SK-N-SH (cell line): ENCODE results near the gene MAN1A1. TPM values are rescaled to one million over a fixed set of nuclear protein-coding genes. Genes with fewer than 3 reads are reported as not detected.

Source experiments
- CTCF ChIA-PET: fragments of 300-600, 350-600 bp; formaldehyde crosslinking; extraction: SDS; loops from one replicate; lab custom pipeline; 2021; lab: Yijun Ruan, JAX
- POLR2A ChIA-PET: fragments of 350-600 bp; sonication (Branson Sonifier 250); formaldehyde crosslinking; extraction: SDS; loops from one replicate; lab custom pipeline; 2020; ENCODE audit warnings: antibody characterized with exemption, inconsistent platforms; lab: Yijun Ruan, JAX
- DNase-seq: peaks from one replicate; pipeline ENCODE4 v3.0.0; 2012
- H2AFZ ChIP-seq: fragments of 200-600 bp; sonication (generic); 2 replicates; pipeline ENCODE4 v1.8.1; 2016; ENCODE audit warnings: antibody characterized with exemption, mild to moderate bottlenecking, low read depth
- H3F3A ChIP-seq: fragments of 200-600 bp; sonication (generic); replicated peaks from 2 replicates; pipeline ENCODE3; 2016; ENCODE audit warnings: antibody characterized with exemption, mild to moderate bottlenecking; ENCODE audit not compliant: insufficient read depth
- H3K27ac ChIP-seq, 2 experiments: fragments of 200-500 bp in 1 of 2; fragments of 200-600 bp in 1 of 2; sonication (Bioruptor generic) in 1 of 2; sonication (generic), shearing (Covaris generic) in 1 of 2; 2 replicates each; pipeline versions ENCODE4 v1.5.1 to v1.6.1; 2014 to 2016; ENCODE audit warnings: low read depth in 2 of 2, inconsistent platforms in 1 of 2, low read length in 1 of 2, mild to moderate bottlenecking in 1 of 2, mixed read lengths in 1 of 2
- H3K27me3 ChIP-seq: fragments of 200-600 bp; sonication (generic), shearing (Covaris generic); 2 replicates; pipeline ENCODE4 v1.6.1; 2016; ENCODE audit warnings: mixed run types; ENCODE audit not compliant: insufficient read depth
- H3K36me3 ChIP-seq, 2 experiments: fragments of 200-500 bp in 1 of 2; fragments of 200-600 bp in 1 of 2; sonication (Bioruptor generic) in 1 of 2; sonication (generic) in 1 of 2; replicated peaks in 1 of 2; 2 replicates each; pipeline versions ENCODE3 to v1.5.1; 2014 to 2016; ENCODE audit warnings: low read length in 1 of 2, mild to moderate bottlenecking in 1 of 2; ENCODE audit not compliant: insufficient read depth in 2 of 2, control insufficient read depth in 1 of 2
- H3K4me1 ChIP-seq, 2 experiments: fragments of 200-500 bp in 1 of 2; fragments of 200-600 bp in 1 of 2; sonication (Bioruptor generic) in 1 of 2; sonication (generic), shearing (Covaris generic) in 1 of 2; 2 replicates each; pipeline versions ENCODE4 v1.5.1 to v1.6.1; 2014 to 2016; ENCODE audit warnings: low read depth in 1 of 2, low read length in 1 of 2, mixed run types in 1 of 2; ENCODE audit not compliant: insufficient read depth in 2 of 2, control insufficient read depth in 1 of 2
- H3K4me2 ChIP-seq: fragments of 200-600 bp; sonication (generic), shearing (Covaris generic); 2 replicates; pipeline ENCODE4 v1.6.1; 2017; ENCODE audit warnings: mixed run types
- H3K4me3 ChIP-seq, 2 experiments: fragments of 200-500 bp in 1 of 2; fragments of 200-600 bp in 1 of 2; sonication (Bioruptor generic) in 1 of 2; sonication (generic), shearing (Covaris generic) in 1 of 2; 2 replicates each; pipeline versions ENCODE4 v1.5.1 to v1.8.1; 2014 to 2016; ENCODE audit warnings: low read depth in 2 of 2, inconsistent platforms in 1 of 2, low read length in 1 of 2, mild to moderate bottlenecking in 1 of 2, mixed read lengths in 1 of 2, moderate library complexity in 1 of 2
- H3K79me2 ChIP-seq: fragments of 200-600 bp; sonication (generic); 2 replicates; pipeline ENCODE4 v1.8.1; 2017; ENCODE audit warnings: mild to moderate bottlenecking; ENCODE audit not compliant: insufficient read depth
- H3K9ac ChIP-seq: fragments of 200-600 bp; sonication (generic); 2 replicates; pipeline ENCODE4 v1.6.1; 2017; ENCODE audit warnings: mixed run types
- H3K9me2 ChIP-seq: fragments of 200-600 bp; sonication (generic); 2 replicates; pipeline ENCODE4 v1.6.1; 2017; ENCODE audit warnings: mixed run types
- H3K9me3 ChIP-seq: fragments of 200-600 bp; sonication (generic); 2 replicates; pipeline ENCODE4 v1.6.1; 2017; ENCODE audit warnings: mixed run types, mild to moderate bottlenecking, moderate library complexity
- H4K20me1 ChIP-seq: fragments of 200-600 bp; sonication (generic); 2 replicates; pipeline ENCODE4 v1.6.1; 2017; ENCODE audit warnings: mild to moderate bottlenecking, mixed run types; ENCODE audit not compliant: insufficient read depth
- CHD2 ChIP-seq: fragments of 150-350 bp; IDR thresholded peaks from 2 replicates; pipeline ENCODE4 v1.6.1; 2018; ENCODE audit warnings: low read length; ENCODE audit not compliant: partially characterized antibody
- GABPA ChIP-seq: IDR thresholded peaks from 2 replicates; pipeline ENCODE4 v1.4.0; 2012; ENCODE audit warnings: low read depth, mild to moderate bottlenecking
- IRF3 ChIP-seq: fragments of 150-350 bp; IDR thresholded peaks from 2 replicates; pipeline ENCODE4 v1.6.1; 2016; ENCODE audit warnings: mild to moderate bottlenecking, low read depth, low read length
- NRF1 ChIP-seq: IDR thresholded peaks from 2 replicates; pipeline ENCODE4 v1.6.1; 2012; ENCODE audit warnings: low read depth, mild to moderate bottlenecking, low read length
- POLR2AphosphoS5 ChIP-seq: IDR thresholded peaks from 2 replicates; pipeline ENCODE4 v1.6.1; 2012; ENCODE audit warnings: low read depth, low read length
- RAD21 ChIP-seq: IDR thresholded peaks from 2 replicates; pipeline ENCODE4 v1.6.1; 2012; ENCODE audit warnings: mild to moderate bottlenecking, low read length
- REST ChIP-seq: IDR thresholded peaks from 2 replicates; pipeline ENCODE4 v1.6.1; 2012; ENCODE audit warnings: mild to moderate bottlenecking, low read depth, low read length, moderate library complexity
- RFX5 ChIP-seq: IDR thresholded peaks from 2 replicates; pipeline ENCODE4 v1.6.1; 2012; ENCODE audit warnings: mild to moderate bottlenecking, improper control_type of control experiment, low read length
- RXRA ChIP-seq: IDR thresholded peaks from 2 replicates; pipeline ENCODE4 v1.4.0; 2012; ENCODE audit warnings: low read depth, mild to moderate bottlenecking, borderline replicate concordance
- TAF1 ChIP-seq: IDR thresholded peaks from 2 replicates; pipeline ENCODE4 v1.6.1; 2012; ENCODE audit warnings: low read depth, mild to moderate bottlenecking, low read length, moderate library complexity, borderline replicate concordance
- YY1 ChIP-seq: IDR thresholded peaks from 2 replicates; pipeline ENCODE4 v1.4.0; 2012; ENCODE audit warnings: low read depth, mild to moderate bottlenecking
- WGBS: methylation state at CpG from one replicate; pipeline ENCODE4 v1.1.6; 2017; ENCODE audit warnings: low lambda C conversion rate; 5-methylcytosine and 5-hydroxymethylcytosine counted together
- polyA plus RNA-seq, 3 experiments: library from polyadenylated mRNA; depleted of rRNA; stranded (reverse); fragments of >200 nt; gene quantifications; 2 replicates each; pipeline ENCODE4 v1.2.3, GENCODE V29; 2012
- TF ChIP-seq, protein P1 (sequence below): IDR thresholded peaks from 2 replicates; pipeline ENCODE4; 2012
- TF ChIP-seq, protein P2 (sequence below): IDR thresholded peaks from 2 replicates; pipeline ENCODE4 v1.4.0; 2012; ENCODE audit warnings: low read depth, borderline replicate concordance

Gene MAN1A1
- polyA plus RNA-seq, 1 of the 3 experiments (the other 2 are of a cell fraction), result 28.0 TPM

- no peak overlapping the region for H3K4me2 ChIP-seq
- peaks cover 11% of the 10 kb centered on the region for H3F3A ChIP-seq
- no peaks in the 10 kb centered on the region for H3K9me2 ChIP-seq
- H3K4me1 ChIP-seq, result no peaks in the 10 kb centered on the region; a peak in 1 of 4 replicates
- no peaks in the 10 kb centered on the region for H3K36me3 ChIP-seq
- no peaks in the 10 kb centered on the region for H3K79me2 ChIP-seq
- no peak overlapping the region for H2AFZ ChIP-seq
- H3K27me3 ChIP-seq, result no peaks in the 10 kb centered on the region
- DNase-seq, result no peak
- H3K4me3 ChIP-seq, result no peak overlapping the region
- H4K20me1 ChIP-seq, result no peaks in the 10 kb centered on the region
- WGBS, result 88% methylated on average over 2 of the region's 2 CpGs
- no peaks in the 10 kb centered on the region for H3K9me3 ChIP-seq
- ChIA-PET POLR2A (no interaction called here), CTCF (no interaction called here)
- H3K9ac ChIP-seq, result no peak overlapping the region
- no peak overlapping the region for H3K27ac ChIP-seq
- TF ChIP-seq, protein P1, sequence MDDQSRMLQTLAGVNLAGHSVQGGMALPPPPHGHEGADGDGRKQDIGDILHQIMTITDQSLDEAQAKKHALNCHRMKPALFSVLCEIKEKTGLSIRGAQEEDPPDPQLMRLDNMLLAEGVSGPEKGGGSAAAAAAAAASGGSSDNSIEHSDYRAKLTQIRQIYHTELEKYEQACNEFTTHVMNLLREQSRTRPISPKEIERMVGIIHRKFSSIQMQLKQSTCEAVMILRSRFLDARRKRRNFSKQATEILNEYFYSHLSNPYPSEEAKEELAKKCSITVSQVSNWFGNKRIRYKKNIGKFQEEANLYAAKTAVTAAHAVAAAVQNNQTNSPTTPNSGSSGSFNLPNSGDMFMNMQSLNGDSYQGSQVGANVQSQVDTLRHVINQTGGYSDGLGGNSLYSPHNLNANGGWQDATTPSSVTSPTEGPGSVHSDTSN, result no peak
- no peak for TF ChIP-seq RFX5
- TF ChIP-seq, protein P2, sequence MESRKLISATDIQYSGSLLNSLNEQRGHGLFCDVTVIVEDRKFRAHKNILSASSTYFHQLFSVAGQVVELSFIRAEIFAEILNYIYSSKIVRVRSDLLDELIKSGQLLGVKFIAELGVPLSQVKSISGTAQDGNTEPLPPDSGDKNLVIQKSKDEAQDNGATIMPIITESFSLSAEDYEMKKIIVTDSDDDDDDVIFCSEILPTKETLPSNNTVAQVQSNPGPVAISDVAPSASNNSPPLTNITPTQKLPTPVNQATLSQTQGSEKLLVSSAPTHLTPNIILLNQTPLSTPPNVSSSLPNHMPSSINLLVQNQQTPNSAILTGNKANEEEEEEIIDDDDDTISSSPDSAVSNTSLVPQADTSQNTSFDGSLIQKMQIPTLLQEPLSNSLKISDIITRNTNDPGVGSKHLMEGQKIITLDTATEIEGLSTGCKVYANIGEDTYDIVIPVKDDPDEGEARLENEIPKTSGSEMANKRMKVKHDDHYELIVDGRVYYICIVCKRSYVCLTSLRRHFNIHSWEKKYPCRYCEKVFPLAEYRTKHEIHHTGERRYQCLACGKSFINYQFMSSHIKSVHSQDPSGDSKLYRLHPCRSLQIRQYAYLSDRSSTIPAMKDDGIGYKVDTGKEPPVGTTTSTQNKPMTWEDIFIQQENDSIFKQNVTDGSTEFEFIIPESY, result no peak
- no peak for TF ChIP-seq RAD21
- TF ChIP-seq IRF3, result no peak
- TF ChIP-seq GABPA, result no peak
- TF ChIP-seq RXRA, result no peak
- no peak for TF ChIP-seq CHD2
- TF ChIP-seq TAF1, result no peak
- no peak for TF ChIP-seq YY1
- TF ChIP-seq NRF1, result no peak
- TF ChIP-seq POLR2AphosphoS5, result no peak
- no peak for TF ChIP-seq REST
Observed at GRCh38 chr6:119355157-119355556, 5.6 kb upstream of the MAN1A1 start.
